ENCODE results near the gene NKPD1. TPM values are rescaled to one million over a fixed set of nuclear protein-coding genes. Genes with fewer than 3 reads are reported as not detected.

Gene NKPD1
- total RNA-seq, 1 donor from 2014 or later: 0.67 TPM

GRCh38 chr19:45159210-45159970 lies 1.4 kb downstream of the NKPD1 start:
- no peak for DNase-seq (ENCODE audit: low spot score)
- no peak overlapping the region for H3K4me3 Mint-ChIP-seq (ENCODE audit: unreplicated experiment)
- H3K27me3 Mint-ChIP-seq (ENCODE audit: unreplicated experiment): peaks cover 28% of the 10 kb centered on the region
- no peak overlapping the region for H3K27ac Mint-ChIP-seq (ENCODE audit: unreplicated experiment)
- no peaks in the 10 kb centered on the region for H3K9me3 Mint-ChIP-seq (ENCODE audit: unreplicated experiment)
- H3K4me1 Mint-ChIP-seq (ENCODE audit: unreplicated experiment): peaks cover 11% of the 10 kb centered on the region
- no peak for TF ChIP-seq CTCF (IDR thresholded peaks at IDR 0.05; ENCODE audit: unreplicated experiment)
- peaks cover 3% of the 10 kb centered on the region for H3K36me3 Mint-ChIP-seq (ENCODE audit: low read depth, unreplicated experiment)

- Mint-ChIP-seq H3K27ac (ENCODE audit: unreplicated experiment) (no peak overlapping the region), H3K4me1 (ENCODE audit: unreplicated experiment) (peaks cover 14% of the 10 kb centered on the region), H3K9me3 (ENCODE audit: unreplicated experiment) (no peaks in the 10 kb centered on the region), H3K4me3 (ENCODE audit: unreplicated experiment) (no peak overlapping the region), H3K36me3 (ENCODE audit: low read depth, unreplicated experiment) (peaks cover 3% of the 10 kb centered on the region), H3K27me3 (ENCODE audit: unreplicated experiment) (peaks cover 34% of the 10 kb centered on the region)
- no peak for DNase-seq (ENCODE audit: low spot score)
- no peak for TF ChIP-seq CTCF (IDR thresholded peaks at IDR 0.05; ENCODE audit: unreplicated experiment)
Measured at GRCh38 chr19:45158503-45159209, 2.1 kb downstream of the NKPD1 start.

- TF ChIP-seq CTCF (IDR thresholded peaks at IDR 0.05; ENCODE audit: unreplicated experiment): no peak
- no peak for DNase-seq (ENCODE audit: low spot score)
Measured at GRCh38 chr19:45156751-45157150, 4.0 kb downstream of the NKPD1 start.

GRCh38 chr19:45156011-45156630 lies 4.7 kb downstream of the NKPD1 start:
- no peak overlapping the region for H3K4me3 Mint-ChIP-seq (ENCODE audit: unreplicated experiment)
- H3K4me1 Mint-ChIP-seq (ENCODE audit: unreplicated experiment): peaks cover 17% of the 10 kb centered on the region
- TF ChIP-seq CTCF (IDR thresholded peaks at IDR 0.05; ENCODE audit: unreplicated experiment): no peak
- no peak overlapping the region for H3K27ac Mint-ChIP-seq (ENCODE audit: unreplicated experiment)
- no peaks in the 10 kb centered on the region for H3K9me3 Mint-ChIP-seq (ENCODE audit: unreplicated experiment)
- peaks cover 3% of the 10 kb centered on the region for H3K36me3 Mint-ChIP-seq (ENCODE audit: low read depth, unreplicated experiment)
- H3K27me3 Mint-ChIP-seq (ENCODE audit: unreplicated experiment): peaks cover 39% of the 10 kb centered on the region
- no peak for DNase-seq (ENCODE audit: low spot score)

More at GRCh38 chr19:45156751-45157150, 4.0 kb downstream of the NKPD1 start:
- Mint-ChIP-seq H3K27me3 (ENCODE audit: unreplicated experiment) (peaks cover 39% of the 10 kb centered on the region), H3K9me3 (ENCODE audit: unreplicated experiment) (no peaks in the 10 kb centered on the region), H3K4me1 (ENCODE audit: unreplicated experiment) (peaks cover 17% of the 10 kb centered on the region), H3K4me3 (ENCODE audit: unreplicated experiment) (peak overlapping the region; percentile 76), H3K36me3 (ENCODE audit: low read depth, unreplicated experiment) (peaks cover 3% of the 10 kb centered on the region), H3K27ac (ENCODE audit: unreplicated experiment) (peak overlapping the region; percentile 64)

All from endothelial cell (in vitro differentiated cells).